Thyroid gland (tissue), 4 donors: ENCODE measurements around the gene LIMCH1.

Experiments used
- POLR2A ChIP-seq, 2 donors: fragments of 450-650 bp; IDR thresholded peaks; one replicate each; pipeline ENCODE4 v1.6.1; 2017; ENCODE audit warnings: antibody characterized with exemption in 2 of 2, mild to moderate bottlenecking in 2 of 2, moderate library complexity in 1 of 2
- TF ChIP-seq, protein P1 (sequence below), 6 experiments: fragments of 200-600 bp in 3 of 6; fragments of 450-650 bp in 3 of 6; sonication (generic) in 3 of 6; IDR thresholded peaks; one replicate each; pipeline ENCODE4 v1.5.1; 2016 to 2019; ENCODE audit warnings: antibody characterized with exemption in 6 of 6, mild to moderate bottlenecking in 2 of 6, inconsistent platforms in 1 of 6, moderate library complexity in 1 of 6

- TF ChIP-seq, protein P1, sequence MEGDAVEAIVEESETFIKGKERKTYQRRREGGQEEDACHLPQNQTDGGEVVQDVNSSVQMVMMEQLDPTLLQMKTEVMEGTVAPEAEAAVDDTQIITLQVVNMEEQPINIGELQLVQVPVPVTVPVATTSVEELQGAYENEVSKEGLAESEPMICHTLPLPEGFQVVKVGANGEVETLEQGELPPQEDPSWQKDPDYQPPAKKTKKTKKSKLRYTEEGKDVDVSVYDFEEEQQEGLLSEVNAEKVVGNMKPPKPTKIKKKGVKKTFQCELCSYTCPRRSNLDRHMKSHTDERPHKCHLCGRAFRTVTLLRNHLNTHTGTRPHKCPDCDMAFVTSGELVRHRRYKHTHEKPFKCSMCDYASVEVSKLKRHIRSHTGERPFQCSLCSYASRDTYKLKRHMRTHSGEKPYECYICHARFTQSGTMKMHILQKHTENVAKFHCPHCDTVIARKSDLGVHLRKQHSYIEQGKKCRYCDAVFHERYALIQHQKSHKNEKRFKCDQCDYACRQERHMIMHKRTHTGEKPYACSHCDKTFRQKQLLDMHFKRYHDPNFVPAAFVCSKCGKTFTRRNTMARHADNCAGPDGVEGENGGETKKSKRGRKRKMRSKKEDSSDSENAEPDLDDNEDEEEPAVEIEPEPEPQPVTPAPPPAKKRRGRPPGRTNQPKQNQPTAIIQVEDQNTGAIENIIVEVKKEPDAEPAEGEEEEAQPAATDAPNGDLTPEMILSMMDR (IDR thresholded peaks at IDR 0.05) = no peak
- no peak for TF ChIP-seq POLR2A (IDR thresholded peaks at IDR 0.05)
Measured at GRCh38 chr4:41594432-41594831, 56.5 kb downstream of the LIMCH1 start.
